GM12875 (cell line): Measurements from ENCODE around the gene TFF3.
"Not testable (repeated sequence)": the region's sequence is repeated elsewhere in the genome, so short reads cannot be mapped to it uniquely, and the experiment has no call there.

Source experiments
- H3K4me3 ChIP-seq: one replicate; pipeline ENCODE4 v1.5.1; 2011; ENCODE audit warnings: low read depth, low read length, control low read depth
- TF ChIP-seq, protein P1 (sequence below): IDR thresholded peaks from 2 replicates; pipeline ENCODE4 v1.5.1; 2011; ENCODE audit warnings: low read depth, mild to moderate bottlenecking, control low read depth, inconsistent platforms, low read length, moderate library complexity, borderline replicate concordance; ENCODE audit not compliant: insufficient read depth

Gene TFF3

DNA sequence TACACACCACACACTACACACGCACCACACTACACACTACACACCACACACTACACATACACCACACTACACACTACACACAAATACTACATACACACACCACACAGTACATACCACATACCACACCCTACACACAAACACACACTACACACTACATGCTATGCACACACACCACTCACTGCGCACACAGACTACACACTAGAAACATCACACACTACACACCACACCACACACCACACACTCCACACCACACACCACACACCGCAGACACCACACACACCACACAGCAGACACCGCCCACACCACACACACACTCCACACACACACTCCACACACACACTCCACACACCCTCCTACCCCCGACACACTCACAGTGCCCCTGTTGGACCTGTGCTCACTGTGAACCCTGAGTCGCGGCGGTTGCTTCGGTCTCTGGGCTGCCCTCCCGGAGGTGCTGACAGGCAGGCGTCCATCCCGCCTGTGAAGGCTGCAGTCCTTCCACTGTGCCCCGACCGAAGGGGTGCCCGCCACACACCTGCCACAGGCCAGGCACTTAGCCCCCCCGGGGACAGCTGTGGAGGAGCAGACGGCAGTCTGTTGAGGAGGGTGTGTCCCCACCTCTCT is 21.4 kb downstream of the TFF3 start:
- H3K4me3 ChIP-seq: no peak overlapping the region
- TF ChIP-seq, protein P1, sequence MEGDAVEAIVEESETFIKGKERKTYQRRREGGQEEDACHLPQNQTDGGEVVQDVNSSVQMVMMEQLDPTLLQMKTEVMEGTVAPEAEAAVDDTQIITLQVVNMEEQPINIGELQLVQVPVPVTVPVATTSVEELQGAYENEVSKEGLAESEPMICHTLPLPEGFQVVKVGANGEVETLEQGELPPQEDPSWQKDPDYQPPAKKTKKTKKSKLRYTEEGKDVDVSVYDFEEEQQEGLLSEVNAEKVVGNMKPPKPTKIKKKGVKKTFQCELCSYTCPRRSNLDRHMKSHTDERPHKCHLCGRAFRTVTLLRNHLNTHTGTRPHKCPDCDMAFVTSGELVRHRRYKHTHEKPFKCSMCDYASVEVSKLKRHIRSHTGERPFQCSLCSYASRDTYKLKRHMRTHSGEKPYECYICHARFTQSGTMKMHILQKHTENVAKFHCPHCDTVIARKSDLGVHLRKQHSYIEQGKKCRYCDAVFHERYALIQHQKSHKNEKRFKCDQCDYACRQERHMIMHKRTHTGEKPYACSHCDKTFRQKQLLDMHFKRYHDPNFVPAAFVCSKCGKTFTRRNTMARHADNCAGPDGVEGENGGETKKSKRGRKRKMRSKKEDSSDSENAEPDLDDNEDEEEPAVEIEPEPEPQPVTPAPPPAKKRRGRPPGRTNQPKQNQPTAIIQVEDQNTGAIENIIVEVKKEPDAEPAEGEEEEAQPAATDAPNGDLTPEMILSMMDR: no peak

DNA sequence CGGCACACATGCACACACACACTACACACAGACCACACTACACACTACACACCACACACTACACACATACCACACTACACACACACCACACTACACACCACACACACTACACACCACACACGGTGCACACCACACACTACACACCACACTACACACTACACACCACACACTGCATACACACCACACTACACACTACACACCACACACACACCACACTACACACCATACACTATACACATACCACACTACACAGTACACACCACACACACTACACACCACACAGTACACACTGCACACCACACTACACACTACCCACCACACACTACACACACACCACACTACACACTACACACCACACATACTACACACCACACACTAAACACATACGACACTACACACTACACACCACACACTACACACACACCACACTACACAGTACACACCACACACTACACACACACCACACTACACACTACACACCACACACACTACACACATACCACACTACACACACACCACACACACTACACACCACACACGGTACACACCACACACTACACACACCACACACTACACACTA is 22.6 kb downstream of the TFF3 start:
- H3K4me3 ChIP-seq: not testable (repeated sequence)

DNA sequence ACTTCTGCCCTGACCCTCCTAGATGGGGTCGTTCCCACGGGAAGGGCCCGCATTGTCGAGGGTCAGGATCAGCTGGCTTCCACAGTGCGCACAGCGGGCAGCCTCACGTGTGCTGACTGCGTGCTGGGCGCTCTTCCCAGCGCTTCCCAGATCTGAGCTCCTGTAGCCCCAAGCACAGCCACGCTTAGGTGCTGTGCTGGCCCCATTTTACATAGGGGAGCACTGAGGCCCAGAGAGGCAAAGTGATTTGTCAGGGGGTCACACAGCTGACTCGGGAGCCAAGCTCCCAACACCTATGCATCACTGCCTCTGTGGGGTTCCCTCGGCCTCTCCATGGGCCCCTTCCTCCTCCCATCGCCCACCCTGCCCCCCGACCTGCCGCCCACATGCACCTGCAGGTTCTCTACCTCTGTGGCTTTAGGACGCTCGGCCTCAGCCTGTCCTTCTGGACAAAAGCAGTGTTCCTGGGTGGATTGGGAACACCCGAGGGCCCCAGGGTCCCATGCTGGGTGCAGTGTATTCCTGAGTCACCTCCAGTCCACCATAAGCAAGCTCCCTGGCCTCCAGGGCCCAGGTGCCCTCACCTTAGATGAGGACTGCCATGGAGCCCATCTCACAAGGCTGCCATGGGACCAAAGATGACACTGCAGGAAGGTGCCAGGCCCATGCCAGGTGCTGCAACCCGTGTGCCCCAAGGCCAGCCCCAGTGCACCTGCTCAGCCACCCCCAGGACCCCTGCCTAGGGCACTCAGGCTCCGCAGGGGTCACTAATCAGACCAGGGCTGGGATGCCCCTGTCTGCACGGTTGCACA is 23.3 kb downstream of the TFF3 start:
- H3K4me3 ChIP-seq: no peak overlapping the region
- TF ChIP-seq, protein P1: no peak

DNA sequence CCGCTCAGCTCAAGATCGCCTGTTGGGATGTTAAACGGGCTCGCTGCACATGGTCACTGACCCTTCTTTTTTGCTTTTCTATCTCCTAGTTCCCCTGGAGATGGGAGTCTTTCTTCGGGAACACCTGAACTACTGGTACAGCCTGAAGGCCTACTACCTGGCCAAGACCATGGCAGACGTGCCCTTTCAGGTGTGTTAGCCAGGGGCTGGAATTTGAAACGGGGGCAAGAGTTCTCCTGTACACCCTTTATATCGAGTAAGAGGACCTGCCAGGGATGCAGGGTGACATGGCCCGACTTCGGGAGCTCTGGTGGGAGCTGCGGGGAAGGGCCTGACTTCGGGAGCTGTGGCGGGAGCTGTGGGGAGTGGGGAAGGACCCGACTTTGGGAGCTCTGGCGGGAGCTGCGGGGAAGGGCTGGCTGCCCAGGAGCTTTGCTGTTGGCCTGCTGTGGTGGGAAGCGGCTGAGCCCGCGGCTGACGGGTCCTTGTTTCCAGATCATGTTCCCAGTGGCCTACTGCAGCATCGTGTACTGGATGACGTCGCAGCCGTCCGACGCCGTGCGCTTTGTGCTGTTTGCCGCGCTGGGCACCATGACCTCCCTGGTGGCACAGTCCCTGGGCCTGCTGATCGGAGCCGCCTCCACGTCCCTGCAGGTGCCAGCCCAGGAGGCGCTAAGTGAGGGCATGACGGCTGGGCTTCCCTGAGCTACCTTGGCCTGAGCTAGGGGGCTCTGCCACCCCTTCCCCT is 24.0 kb downstream of the TFF3 start:
- TF ChIP-seq, protein P1: no peak

DNA sequence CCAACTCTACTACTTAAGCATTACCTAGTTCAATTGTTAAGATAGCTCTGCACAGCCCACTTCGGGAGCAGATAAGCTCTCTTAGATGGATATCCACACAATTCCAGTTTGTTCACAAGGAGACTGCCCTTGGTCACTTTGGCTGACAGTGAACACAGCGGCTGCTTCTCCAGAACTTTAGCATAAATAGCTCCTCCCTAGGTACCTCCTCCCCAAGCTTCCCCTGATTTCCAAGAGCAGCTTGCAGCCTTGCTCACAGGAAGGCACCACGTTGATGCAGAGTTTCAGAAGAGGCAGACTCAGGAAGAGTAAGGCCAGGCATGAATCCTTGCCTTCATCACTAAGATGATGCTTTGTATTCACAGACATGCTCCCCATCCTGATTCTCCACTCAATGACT is 24.7 kb downstream of the TFF3 start:
- TF ChIP-seq, protein P1: no peak
- no peak overlapping the region for H3K4me3 ChIP-seq

More for the DNA sequence above, 24.0 kb downstream of the TFF3 start:
- no peak overlapping the region for H3K4me3 ChIP-seq

DNA sequence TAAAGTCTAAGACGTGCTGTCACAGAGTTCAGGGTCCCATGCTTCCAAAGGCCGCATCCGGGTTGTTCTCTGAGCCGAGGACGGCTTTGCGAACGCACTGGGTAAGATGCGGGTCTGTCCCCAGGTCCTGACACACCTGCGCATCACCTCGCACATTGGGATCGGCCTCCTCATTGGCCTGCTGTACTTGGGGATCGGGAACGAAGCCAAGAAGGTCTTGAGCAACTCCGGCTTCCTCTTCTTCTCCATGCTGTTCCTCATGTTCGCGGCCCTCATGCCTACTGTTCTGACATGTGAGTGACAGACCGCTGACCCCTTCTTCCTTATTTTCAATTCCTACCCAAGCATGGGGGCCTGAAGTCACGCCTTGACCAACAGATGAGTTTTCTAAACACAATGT is 25.3 kb downstream of the TFF3 start:
- TF ChIP-seq, protein P1: no peak
- no peak overlapping the region for H3K4me3 ChIP-seq

DNA sequence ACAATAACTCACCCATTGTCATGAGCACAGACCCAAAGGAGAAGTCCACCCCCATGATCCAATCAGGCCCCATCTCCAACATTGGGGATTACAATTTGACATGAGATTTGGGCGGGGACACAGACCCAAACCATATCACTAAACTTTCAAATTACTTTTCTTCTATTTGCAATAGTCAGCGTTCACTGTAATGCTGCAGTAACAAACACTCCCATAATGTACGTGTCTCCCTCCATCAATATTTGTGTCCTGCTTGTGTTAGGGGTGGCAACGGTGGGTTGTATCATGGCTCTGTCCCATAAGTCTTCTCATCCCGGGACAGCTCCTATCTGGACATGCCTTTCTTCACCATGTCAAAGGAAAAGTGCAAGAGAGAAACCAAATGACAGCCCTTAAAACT is 26.2 kb downstream of the TFF3 start:
- TF ChIP-seq, protein P1: no peak
- H3K4me3 ChIP-seq: no peak overlapping the region
